Right renal cortex interstitium (tissue), 3 donors: Measurements from ENCODE around the gene SLIT1. TPM values are rescaled to one million over a fixed set of nuclear protein-coding genes. Genes with fewer than 3 reads are reported as not detected.
"Not testable (repeated sequence)": the region's sequence is repeated elsewhere in the genome, so short reads cannot be mapped to it uniquely, and the experiment has no call there.

Source experiments
- DNase-seq, 3 donors: peaks; one replicate each; pipeline ENCODE4 v3.0.0-alpha.2; 2013; ENCODE audit warnings: low read depth in 3 of 3, low spot score in 2 of 3
- polyA plus RNA-seq, 3 donors: library from polyadenylated mRNA; unstranded; fragments of 120-200 nt; gene quantifications; one replicate each; pipeline ENCODE4 v1.2.1, GENCODE V29; 2013; ENCODE audit not compliant: insufficient read length in 3 of 3

The SLIT1 gene
- polyA plus RNA-seq, 3 donors = 5.6 to 6.7 (median 5.8) TPM

- no peak for DNase-seq
These were observed 95.7 kb downstream of the SLIT1 start for GRCh38 chr10:97090035-97090434.

GRCh38 chr10:97089209-97089870 is 96.4 kb downstream of the SLIT1 start:
- no peak for DNase-seq

DNA sequence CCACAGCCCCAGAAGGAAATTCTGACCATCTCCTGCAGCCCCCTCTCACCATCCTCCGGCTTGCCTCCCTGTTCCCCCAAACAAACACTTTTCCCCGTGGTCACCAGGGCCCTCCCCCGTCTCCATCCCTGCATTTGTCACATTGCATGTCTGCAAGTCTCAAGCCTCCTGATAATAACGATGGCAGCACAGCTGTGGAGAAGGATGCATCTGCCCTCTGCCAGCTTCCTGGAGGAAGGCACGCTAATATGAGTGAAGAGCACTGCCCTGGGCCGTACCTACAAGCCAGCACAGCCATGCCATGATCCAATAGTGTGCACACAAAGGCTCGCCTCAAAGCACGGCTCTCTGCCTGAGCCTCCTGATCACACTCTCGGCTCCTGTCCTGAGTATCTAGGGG is 98.5 kb downstream of the SLIT1 start:
- DNase-seq = no peak

DNA sequence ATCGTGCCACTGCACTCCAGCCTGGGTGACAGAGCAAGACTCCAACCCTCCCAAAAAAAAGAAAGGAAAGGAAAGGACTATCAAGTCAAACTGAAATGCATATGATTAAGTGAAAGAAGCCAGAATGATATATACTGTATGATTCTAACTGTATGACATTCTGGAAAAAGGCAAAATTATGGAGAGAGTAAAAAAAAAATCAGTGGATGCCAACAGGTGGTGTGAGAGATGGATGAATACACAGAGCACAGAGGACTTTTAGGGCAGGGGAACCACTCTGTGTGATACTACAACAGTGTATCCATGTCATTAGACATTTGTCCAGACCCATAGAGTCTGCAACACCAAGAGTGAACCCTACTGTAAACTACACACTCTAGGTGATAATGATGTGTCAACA is 99.2 kb downstream of the SLIT1 start:
- DNase-seq = no peak

- no peak for DNase-seq
These were observed 102.4 kb downstream of the SLIT1 start for GRCh38 chr10:97083228-97083829.

- not testable (repeated sequence) for DNase-seq
These were observed 103.2 kb downstream of the SLIT1 start for GRCh38 chr10:97082575-97082974.

DNA sequence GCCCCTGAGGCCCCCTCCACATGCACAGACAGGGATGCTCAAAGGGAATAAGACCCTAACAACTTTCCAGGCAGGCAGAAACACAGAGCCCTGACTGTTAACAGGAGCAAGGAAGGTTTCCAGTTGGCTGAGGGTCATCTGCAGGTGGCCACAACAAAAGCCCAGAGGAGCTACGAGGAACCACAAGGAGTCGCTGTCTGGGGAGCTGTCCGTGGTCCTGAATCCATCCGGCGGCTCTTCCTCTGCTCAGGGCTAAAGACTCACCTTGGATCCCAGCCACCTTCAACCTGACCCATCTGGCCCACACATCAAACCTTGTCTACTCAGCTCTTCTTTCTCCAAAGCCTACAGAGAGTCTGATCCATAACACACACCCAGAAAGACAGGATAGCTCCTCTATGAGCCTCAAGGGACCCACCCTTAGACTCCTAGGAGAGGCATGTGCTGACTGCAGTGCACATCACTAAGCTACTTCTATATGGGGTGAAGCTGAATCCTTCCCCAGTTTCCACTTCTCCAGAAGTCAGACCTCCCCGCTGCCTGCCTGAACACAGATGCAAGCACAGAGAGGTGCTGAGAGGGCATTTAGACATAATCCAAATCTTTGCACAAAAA is 104.0 kb downstream of the SLIT1 start:
- DNase-seq = peak in 1 of 3 donors; percentile 54

GRCh38 chr10:97080051-97080776 is 105.5 kb downstream of the SLIT1 start:
- no peak for DNase-seq

DNA sequence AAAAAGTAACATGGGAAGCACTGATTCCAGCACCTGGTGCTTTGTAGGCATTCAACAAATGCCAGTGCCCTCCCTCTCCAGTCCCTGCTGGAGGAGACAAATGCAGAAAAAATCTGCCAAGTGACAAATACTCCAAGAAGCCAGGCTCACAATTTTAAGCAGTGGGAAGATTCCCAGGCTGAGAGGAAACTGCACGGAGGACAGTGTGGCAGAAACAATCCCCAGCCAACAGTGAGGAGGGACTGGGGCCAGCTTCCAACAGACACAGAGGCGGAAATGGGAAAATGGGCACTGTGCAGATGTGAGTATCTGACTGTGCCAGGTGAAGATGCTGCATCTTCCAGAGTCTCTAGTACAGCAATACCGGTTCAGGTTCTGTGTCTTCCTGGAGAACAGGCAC is 106.3 kb downstream of the SLIT1 start:
- no peak for DNase-seq

GRCh38 chr10:97078938-97079445 is 106.8 kb downstream of the SLIT1 start:
- no peak for DNase-seq

DNA sequence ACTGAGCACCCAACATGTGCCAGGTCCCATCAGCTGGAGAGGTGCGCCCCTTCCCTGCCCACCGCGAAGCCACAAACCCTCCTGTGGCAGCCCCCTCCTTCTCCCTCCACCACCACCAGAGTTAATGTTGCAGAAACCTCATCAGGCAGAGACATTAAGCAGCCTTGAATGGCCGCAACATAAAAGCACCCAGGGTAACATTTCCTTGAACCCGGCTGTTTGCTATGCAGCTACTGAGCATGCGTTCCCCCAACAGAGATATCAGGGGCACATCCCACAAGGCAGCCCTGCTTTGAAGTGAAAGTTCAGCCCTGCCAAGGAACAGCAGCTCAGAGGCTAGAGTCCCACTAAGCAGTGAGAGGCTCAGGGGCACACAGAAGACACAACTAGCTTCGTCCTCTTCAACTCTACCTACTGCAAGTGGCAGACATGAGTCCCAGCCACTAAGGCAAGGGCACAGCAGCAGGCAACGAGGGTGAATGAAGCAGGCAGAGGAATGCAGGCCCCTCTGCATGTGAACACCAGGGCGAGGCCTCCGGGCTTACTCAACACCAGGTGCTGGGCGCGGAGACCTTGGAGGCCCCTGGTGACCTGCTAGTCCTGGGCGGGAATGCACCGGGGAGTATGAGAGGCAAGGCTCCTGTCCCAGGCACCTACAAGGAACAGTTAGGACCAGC is 107.4 kb downstream of the SLIT1 start:
- DNase-seq = no peak

DNA sequence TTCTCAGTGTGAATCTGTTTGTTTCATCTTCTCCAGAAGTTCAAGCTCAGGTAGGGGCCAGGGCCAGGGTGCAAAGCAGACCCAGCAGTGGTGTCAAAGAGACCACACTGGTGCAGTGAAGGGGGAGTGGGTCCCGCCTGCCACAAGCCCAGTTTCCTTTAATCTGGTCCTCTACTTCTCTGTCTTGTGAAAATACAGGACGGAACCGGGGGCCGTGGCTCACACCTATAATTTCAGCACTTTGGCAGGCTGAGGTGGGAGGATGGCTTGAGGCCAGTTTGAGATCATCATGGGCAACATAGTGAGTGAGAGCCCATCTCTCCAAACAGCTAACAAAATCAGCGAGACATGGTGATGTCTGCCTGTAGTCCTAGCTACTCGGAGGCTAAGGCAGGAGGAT is 109.0 kb downstream of the SLIT1 start:
- no peak for DNase-seq

DNA sequence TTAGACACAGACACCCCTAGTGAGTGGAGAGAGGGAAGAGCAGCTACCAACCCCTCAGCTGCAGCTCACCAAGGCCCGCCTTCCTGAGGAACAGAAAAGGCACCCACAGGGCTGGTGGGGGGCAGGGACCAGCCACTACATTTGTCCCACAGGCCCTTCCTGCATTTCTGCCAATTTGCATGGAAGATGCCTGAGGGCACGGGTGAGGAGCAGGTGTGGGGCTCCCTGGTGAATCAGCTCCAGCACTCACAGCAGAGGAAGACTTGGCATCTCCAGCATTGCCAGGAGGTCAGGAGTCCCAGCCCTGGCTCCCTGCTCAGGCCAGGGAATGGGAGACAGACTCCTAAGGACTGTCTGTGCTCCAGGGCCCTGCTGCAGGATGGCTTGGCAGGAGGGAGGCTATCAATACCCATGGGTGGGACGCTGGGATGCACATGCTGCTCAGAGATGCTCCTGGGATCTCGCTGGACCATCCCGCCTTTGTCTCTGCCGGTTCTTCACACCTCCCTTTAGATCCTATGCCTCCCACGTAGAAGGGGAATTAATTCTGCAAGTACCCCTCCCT is 109.7 kb downstream of the SLIT1 start:
- no peak for DNase-seq

DNA sequence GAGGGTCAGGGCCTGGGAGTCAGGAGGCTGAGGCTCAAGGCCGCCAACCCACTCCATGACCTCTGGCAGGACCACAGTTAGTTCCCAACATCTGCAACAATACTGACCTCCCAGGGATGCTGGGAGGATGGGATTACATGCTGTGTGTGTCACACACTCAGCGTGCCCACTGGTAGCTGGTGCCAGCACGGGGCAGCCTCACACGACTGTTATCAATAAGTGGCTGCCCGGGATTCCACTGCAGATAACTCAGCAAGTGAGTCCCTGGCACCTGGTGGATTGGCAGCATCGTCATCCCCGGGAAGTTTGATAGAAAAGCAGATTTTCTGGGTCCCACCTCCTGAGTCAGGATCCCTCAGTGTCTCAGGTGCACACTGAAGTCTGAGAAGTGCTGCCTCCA is 110.3 kb downstream of the SLIT1 start:
- DNase-seq = no peak

DNA sequence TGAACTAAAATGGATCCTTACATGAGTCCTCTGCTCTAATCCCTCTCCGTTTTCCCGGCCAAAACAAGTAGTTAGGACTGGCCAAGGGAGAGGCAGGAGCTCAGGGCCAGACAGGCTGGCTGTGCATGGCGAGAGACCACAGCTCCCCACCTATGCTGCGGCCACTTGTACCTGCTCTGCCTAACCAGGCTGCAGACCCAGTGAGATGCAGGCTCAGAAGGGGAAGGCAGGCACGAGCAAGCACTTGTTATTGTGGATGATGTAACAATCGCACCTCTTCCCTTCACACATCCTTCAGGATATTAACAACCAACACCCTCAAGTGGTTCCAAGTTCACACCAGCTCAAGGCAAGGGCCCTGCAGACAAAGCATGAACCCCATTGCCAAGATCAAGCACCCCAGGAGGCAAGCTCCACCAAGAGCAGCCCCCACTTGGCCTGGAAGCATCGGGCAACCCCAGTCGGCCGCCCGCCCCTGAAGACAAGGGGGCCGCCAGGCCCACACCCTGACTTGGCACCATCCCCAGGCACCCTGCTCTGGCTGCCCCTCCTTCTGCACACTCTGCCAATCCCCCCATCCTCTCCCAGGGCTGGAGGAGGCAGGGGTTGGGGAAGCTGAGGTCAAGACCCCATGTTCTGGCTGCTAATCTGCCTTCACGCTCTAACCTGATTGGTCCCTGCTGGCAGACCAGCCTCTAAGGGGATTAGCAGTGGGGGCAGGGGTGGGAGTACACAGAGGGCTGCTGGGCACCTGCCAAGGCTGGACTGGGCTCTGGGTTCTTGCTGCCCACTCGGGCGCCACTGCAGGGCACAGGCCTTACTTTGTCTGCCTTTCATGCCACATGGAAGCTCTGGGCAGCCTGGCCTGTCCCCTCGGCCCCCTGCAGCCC is 111.3 kb downstream of the SLIT1 start:
- DNase-seq = no peak

GRCh38 chr10:97072851-97073665 is 112.7 kb downstream of the SLIT1 start:
- DNase-seq = peak; percentile 69 to 75 (median 72)

- DNase-seq = no peak
These were observed 114.3 kb downstream of the SLIT1 start for GRCh38 chr10:97071496-97071895.

DNA sequence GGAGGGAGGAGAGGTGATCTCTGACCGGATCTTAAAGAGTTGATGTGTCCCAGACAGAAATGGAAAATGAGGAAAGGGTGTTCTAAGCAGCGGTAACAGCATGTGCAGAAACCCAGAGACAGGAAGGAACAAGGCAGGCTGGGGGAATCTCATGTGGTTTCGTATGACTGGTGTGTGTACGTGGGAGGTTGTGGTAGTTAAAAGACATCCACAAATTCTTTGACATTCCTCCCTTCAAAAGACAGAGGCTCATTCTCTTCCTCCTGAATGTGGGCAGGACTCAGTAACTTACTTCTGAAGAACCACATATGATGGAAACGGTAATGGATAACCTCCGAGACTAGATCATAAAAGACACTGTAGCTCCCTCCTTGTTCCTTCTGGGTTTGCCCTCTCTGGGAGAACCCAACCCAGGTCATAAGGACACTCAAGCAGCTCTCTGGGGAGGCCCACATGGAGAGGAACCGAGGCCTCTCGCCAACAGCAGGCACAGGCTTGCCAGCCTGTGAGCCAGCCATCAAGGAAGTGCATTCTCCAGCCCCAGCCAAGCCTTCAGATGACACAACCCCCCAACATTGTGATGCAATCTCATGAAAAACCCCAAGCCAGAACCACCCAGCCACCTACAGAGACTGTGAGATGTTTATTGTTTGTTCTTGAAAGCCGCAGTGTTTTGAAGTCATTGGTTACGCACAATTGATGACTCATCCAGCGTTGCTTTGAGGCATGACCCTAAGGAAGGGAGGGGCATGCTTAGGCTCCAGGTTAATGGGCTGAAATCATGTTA is 116.0 kb downstream of the SLIT1 start:
- DNase-seq = peak in 1 of 3 donors; percentile 13
